Lower lobe of right lung (tissue), 2 donors: Measurements from ENCODE around the gene PDS5B. TPM values are rescaled to one million over a fixed set of nuclear protein-coding genes. Genes with fewer than 3 reads are reported as not detected.

Source experiments
- ATAC-seq, 2 donors: fragments of 200-7000 bp; cut with Tn5 transposase; one replicate each; pipeline ENCODE4 v1.9.1; 2020 to 2022; ENCODE audit warnings: mild to moderate bottlenecking in 2 of 2, moderate library complexity in 2 of 2
- DNase-seq: peaks from one replicate; pipeline ENCODE4 v3.0.0-alpha.2; 2020
- H3K27ac ChIP-seq: fragments of 200-600 bp; one replicate; pipeline ENCODE4 v1.8.0; 2022
- H3K27me3 ChIP-seq: fragments of 200-600 bp; one replicate; pipeline ENCODE4 v1.8.0; 2022; ENCODE audit warnings: low read depth
- H3K36me3 ChIP-seq: fragments of 200-600 bp; one replicate; pipeline ENCODE4 v1.8.0; 2022; ENCODE audit warnings: mild to moderate bottlenecking
- H3K4me1 ChIP-seq: fragments of 200-600 bp; one replicate; pipeline ENCODE4 v1.8.0; 2022
- H3K4me3 ChIP-seq: fragments of 200-600 bp; one replicate; pipeline ENCODE4 v1.8.0; 2022; ENCODE audit warnings: mild to moderate bottlenecking
- H3K9me3 ChIP-seq: fragments of 200-600 bp; one replicate; pipeline ENCODE4 v1.8.0; 2022
- intact Hi-C: fragments of 100-400 bp; cut with DNase I; formaldehyde crosslinking; loops from one replicate; pipeline ENCODE4 v1.11.0; 2022
- total RNA-seq: library from RNA; stranded (reverse); fragmentation: NEBNext Ultra II Directional; extraction: Animal tissue kit (Norgen Biotek cat#: 25700); gene quantifications from one replicate; pipeline ENCODE4 v1.2.1, GENCODE V29; 2021
- TF ChIP-seq, protein P1 (sequence below): fragments of 200-600 bp; IDR thresholded peaks from one replicate; pipeline ENCODE4 v1.8.0; 2022; ENCODE audit warnings: antibody characterized with exemption, mild to moderate bottlenecking
- donor health status: DM: no; HTN: yes; CAD: no; lungs with severe emphysema.

PDS5B gene
- total RNA-seq, 1 donor from 2014 or later: 46.3 TPM

DNA sequence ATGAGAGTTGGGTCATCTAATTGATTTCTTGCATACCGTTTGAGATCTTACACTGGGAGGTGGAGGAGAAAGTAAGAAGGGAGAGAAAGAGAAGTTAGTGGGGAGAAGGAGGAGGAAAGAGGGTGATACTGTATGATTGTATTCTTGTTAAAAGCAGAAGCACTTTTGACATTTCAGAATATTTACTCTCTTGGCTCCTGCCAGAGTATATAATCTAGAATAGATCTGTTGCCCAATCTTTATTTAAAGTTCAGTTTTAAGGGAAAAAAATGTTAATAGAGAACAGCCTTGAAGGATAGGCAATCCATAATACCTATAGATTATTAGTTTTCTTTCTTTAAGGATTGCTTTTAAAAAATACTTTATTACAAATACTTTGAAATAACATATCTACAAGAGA is 41.5 kb downstream of the PDS5B start:
- no peaks in the 10 kb centered on the region for H3K36me3 ChIP-seq
- DNase-seq (no peak), ATAC-seq (no peak)
- TF ChIP-seq, protein P1, sequence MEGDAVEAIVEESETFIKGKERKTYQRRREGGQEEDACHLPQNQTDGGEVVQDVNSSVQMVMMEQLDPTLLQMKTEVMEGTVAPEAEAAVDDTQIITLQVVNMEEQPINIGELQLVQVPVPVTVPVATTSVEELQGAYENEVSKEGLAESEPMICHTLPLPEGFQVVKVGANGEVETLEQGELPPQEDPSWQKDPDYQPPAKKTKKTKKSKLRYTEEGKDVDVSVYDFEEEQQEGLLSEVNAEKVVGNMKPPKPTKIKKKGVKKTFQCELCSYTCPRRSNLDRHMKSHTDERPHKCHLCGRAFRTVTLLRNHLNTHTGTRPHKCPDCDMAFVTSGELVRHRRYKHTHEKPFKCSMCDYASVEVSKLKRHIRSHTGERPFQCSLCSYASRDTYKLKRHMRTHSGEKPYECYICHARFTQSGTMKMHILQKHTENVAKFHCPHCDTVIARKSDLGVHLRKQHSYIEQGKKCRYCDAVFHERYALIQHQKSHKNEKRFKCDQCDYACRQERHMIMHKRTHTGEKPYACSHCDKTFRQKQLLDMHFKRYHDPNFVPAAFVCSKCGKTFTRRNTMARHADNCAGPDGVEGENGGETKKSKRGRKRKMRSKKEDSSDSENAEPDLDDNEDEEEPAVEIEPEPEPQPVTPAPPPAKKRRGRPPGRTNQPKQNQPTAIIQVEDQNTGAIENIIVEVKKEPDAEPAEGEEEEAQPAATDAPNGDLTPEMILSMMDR: no peak
- no peak overlapping the region for H3K4me3 ChIP-seq
- no peaks in the 10 kb centered on the region for H3K27me3 ChIP-seq
- no peak overlapping the region for H3K27ac ChIP-seq
- intact Hi-C loops: no loop called here
- H3K9me3 ChIP-seq: peaks cover 9% of the 10 kb centered on the region
- H3K4me1 ChIP-seq: peaks cover 7% of the 10 kb centered on the region

DNA sequence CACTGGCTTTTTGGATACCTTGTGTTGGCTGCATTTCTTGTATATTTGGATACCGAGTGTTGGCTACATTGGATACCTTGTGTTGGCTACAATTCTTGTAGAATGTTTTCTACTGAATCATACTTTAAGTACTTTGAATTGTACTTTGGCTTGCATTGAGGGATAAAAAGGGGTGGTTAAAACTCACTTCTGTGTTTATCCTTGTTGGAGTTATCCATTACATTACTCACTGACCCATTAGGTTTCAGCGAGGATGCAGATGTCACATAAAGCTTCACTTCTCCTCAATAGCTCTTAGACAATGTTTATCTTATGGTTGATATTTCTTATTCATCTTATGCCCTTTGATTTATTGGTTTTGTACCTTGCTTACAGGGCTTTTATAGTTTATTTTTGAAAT is 43.1 kb downstream of the PDS5B start:
- no peak overlapping the region for H3K4me3 ChIP-seq
- H3K27ac ChIP-seq: no peak overlapping the region
- no peaks in the 10 kb centered on the region for H3K9me3 ChIP-seq
- no peaks in the 10 kb centered on the region for H3K36me3 ChIP-seq
- TF ChIP-seq, protein P1: no peak
- DNase-seq: no peak
- intact Hi-C loops: no loop called here
- no peak for ATAC-seq
- peaks cover 13% of the 10 kb centered on the region for H3K4me1 ChIP-seq
- no peaks in the 10 kb centered on the region for H3K27me3 ChIP-seq

DNA sequence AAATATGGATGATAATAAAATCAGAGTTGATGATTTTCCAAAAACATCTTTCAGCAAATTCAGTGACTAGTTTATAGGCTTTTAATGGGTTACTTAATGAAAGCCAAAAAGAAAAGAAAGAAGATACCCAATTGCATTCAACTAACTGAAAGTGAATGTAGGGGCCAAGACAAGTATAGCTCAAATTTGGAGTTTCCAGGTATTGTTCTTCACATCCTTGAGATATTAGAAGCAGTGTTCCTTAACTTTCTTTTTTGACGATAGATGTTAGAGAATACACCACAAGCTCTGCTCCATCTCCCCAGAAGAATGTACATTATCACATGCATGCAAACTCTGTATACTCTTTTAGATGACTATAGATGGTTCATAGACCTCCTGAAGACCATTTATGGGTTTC is 43.6 kb downstream of the PDS5B start:
- TF ChIP-seq, protein P1: no peak
- Histone ChIP-seq H3K4me1 (peaks cover 16% of the 10 kb centered on the region), H3K9me3 (no peaks in the 10 kb centered on the region), H3K27ac (no peak overlapping the region), H3K27me3 (no peaks in the 10 kb centered on the region), H3K4me3 (no peak overlapping the region), H3K36me3 (no peaks in the 10 kb centered on the region)
- ATAC-seq (no peak), DNase-seq (no peak)
- intact Hi-C loops: no loop called here

DNA sequence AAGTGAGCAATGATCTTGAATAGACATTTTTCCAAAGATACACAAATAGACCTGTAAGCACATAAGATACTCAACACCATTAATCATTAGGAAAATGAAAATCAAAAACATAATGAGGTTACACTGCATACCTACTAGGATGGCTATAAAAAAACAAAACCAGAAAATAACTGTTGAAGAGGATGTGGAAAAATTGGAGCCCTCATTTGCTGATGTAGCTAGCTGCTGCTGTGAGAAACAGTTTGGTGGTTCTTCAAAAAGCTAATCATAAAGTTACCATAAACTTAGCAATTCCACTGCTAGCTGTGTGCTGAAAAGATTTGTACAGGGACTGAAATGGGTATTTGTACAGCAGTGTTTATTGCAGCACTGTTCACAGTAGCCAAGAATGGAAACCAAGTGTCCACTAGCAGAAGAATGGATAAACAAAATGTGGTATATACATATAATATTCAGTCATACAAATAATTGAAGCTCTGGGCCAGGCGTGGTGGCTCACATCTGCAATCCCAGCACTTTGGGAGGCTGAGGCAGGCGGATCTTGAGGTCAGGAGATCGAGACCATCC is 46.2 kb downstream of the PDS5B start:
- ATAC-seq (no peak), DNase-seq (no peak)
- Histone ChIP-seq H3K4me1 (peaks cover 16% of the 10 kb centered on the region), H3K4me3 (no peak overlapping the region), H3K36me3 (no peaks in the 10 kb centered on the region), H3K27ac (no peak overlapping the region), H3K9me3 (no peaks in the 10 kb centered on the region), H3K27me3 (no peaks in the 10 kb centered on the region)
- TF ChIP-seq, protein P1: no peak
- intact Hi-C loops: no loop called here

DNA sequence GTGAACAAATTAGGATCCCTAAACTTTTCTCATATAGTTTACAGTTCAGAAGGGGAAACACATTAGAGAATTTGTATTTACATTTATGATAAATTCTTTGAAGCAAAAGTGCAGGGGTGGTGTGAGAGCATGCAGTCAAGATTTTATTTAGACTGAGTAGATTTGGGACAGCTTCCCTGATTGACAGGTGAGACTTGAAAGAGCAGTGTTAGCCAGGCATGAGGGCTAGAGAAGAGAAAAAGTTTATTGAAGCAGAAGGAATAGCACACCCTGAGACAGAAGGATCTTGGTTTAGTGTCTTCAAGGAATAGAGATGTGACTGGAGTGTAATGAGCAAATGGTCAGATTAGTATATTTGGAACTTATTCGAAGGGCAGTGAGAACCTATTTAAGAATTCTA is 50.5 kb downstream of the PDS5B start:
- H3K27ac ChIP-seq: no peak overlapping the region
- no peaks in the 10 kb centered on the region for H3K9me3 ChIP-seq
- H3K4me1 ChIP-seq: peaks cover 10% of the 10 kb centered on the region
- no peak for ATAC-seq
- no peak for DNase-seq
- H3K4me3 ChIP-seq: no peak overlapping the region
- H3K36me3 ChIP-seq: no peaks in the 10 kb centered on the region
- no peaks in the 10 kb centered on the region for H3K27me3 ChIP-seq
- TF ChIP-seq, protein P1: no peak
- intact Hi-C loops: loop anchor here (5.0 kb wide), 1 partner anchor 44 kb away; no protein-coding TSS in a partner anchor
